ENCODE data around the gene FPR3. TPM values are rescaled to one million over a fixed set of nuclear protein-coding genes. Genes with fewer than 3 reads are reported as not detected.

Gene FPR3
- polyA plus RNA-seq, 1 of the 3 experiments (the other 2 are of a cell fraction) = 0.02 TPM

DNA sequence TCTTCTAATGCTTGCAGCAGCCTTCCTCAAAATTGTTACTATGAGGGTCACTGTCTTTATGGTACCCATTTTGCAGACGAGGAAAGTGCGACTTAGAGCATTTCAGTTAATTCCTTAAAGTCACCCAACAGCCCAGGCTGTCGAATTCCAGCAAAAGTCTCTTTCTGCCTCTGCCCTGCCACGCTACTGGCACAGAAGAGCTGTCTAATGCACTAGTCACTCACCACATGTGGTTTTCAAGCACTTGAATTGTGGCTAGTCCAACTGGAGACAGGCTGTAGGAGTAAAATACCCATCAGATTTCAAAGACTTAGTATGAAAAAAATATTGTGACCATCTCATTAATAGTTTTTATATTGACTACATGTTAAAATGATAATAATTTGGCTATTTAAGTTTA lies 45.0 kb upstream of the FPR3 start (continued):
- TF ChIP-seq SIN3A (IDR thresholded peaks at IDR 0.05; ENCODE audit: borderline replicate concordance, low read depth, low read length) = no peak

DNA sequence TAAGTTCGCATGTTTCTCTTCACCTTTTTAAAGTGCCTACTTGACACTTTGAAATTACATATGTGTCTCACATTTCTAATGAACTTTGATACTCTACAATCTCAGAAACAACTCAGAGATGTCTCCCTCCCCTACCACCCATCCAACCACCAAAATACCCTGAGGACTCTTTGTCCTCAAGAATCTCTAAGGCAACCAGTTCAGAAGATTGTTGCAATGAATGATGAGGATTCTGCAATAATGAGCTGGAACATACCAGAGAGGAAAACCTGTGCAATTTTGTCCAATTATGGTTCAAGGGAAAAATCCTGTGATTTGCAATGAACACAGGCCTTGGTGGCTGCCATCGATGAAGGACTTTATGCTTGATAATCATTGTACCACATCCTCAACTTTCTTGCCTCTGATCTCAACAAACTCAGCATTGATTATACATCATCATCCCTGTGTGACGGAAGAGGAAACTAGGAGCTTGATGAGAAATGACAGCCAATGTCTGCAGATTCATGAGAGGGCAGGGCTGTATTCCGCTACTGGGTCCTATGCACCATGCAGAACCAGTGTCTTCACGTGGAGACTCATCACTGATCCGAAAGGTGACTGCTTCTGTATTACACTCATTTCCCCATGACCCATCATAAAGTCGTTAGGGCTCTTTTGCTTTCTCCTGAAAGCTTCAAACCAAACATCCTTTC lies 44.4 kb upstream of the FPR3 start:
- no peaks in the 10 kb centered on the region for H3F3A ChIP-seq (replicated peaks; ENCODE audit: insufficient read depth)
- TF ChIP-seq ELF1 (IDR thresholded peaks at IDR 0.05) (no peak), MXI1 (IDR thresholded peaks at IDR 0.05; ENCODE audit: low read depth, low read length) (no peak), RCOR1 (IDR thresholded peaks at IDR 0.05; ENCODE audit: low read length) (no peak), POLR2AphosphoS5 (IDR thresholded peaks at IDR 0.05; ENCODE audit: low read depth, low read length) (no peak), TEAD4 (IDR thresholded peaks at IDR 0.05; ENCODE audit: borderline replicate concordance, insufficient read depth) (no peak), RFX5 (IDR thresholded peaks at IDR 0.05; ENCODE audit: low read length) (no peak), CHD2 (IDR thresholded peaks at IDR 0.05; ENCODE audit: low read length, partially characterized antibody) (no peak)
- TF ChIP-seq, protein P1, sequence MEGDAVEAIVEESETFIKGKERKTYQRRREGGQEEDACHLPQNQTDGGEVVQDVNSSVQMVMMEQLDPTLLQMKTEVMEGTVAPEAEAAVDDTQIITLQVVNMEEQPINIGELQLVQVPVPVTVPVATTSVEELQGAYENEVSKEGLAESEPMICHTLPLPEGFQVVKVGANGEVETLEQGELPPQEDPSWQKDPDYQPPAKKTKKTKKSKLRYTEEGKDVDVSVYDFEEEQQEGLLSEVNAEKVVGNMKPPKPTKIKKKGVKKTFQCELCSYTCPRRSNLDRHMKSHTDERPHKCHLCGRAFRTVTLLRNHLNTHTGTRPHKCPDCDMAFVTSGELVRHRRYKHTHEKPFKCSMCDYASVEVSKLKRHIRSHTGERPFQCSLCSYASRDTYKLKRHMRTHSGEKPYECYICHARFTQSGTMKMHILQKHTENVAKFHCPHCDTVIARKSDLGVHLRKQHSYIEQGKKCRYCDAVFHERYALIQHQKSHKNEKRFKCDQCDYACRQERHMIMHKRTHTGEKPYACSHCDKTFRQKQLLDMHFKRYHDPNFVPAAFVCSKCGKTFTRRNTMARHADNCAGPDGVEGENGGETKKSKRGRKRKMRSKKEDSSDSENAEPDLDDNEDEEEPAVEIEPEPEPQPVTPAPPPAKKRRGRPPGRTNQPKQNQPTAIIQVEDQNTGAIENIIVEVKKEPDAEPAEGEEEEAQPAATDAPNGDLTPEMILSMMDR (IDR thresholded peaks at IDR 0.05) = no peak
- TF ChIP-seq, protein P2, sequence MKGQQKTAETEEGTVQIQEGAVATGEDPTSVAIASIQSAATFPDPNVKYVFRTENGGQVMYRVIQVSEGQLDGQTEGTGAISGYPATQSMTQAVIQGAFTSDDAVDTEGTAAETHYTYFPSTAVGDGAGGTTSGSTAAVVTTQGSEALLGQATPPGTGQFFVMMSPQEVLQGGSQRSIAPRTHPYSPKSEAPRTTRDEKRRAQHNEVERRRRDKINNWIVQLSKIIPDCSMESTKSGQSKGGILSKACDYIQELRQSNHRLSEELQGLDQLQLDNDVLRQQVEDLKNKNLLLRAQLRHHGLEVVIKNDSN (IDR thresholded peaks at IDR 0.05; ENCODE audit: borderline replicate concordance, low read depth) = no peak
- H3K27ac ChIP-seq (ENCODE audit: low read depth in 2 of 2, low read length in 1 of 2) = no peak overlapping the region
- no peak for DNase-seq
- H3K27me3 ChIP-seq (ENCODE audit: insufficient read depth) = peaks cover 45% of the 10 kb centered on the region; the same call in 1 of the 2 replicates
- ChIA-PET CTCF (interaction anchor here (0.9 to 1.1 kb wide), 2 partner anchors 14 to 27 kb away, joined by 3 read pairs; no protein-coding TSS in a partner anchor), POLR2A (no interaction called here)
- no peak overlapping the region for H3K4me3 ChIP-seq (ENCODE audit: low read depth in 2 of 2, low read length in 1 of 2)
- no peaks in the 10 kb centered on the region for H3K9me3 ChIP-seq
- H3K36me3 ChIP-seq (replicated peaks in 1 of 2; ENCODE audit: control insufficient read depth in 1 of 2, insufficient read depth in 2 of 2, low read length in 1 of 2) = no peaks in the 10 kb centered on the region
- H4K20me1 ChIP-seq (ENCODE audit: insufficient read depth) = no peaks in the 10 kb centered on the region
- WGBS (ENCODE audit: low lambda C conversion rate) = 4% methylated on average over 7 of the region's 7 CpGs
- no peaks in the 10 kb centered on the region for H3K79me2 ChIP-seq (ENCODE audit: insufficient read depth)
- H2AFZ ChIP-seq (ENCODE audit: low read depth) = no peak overlapping the region
- no peak overlapping the region for H3K9ac ChIP-seq
- H3K4me2 ChIP-seq = no peak overlapping the region
- no peaks in the 10 kb centered on the region for H3K9me2 ChIP-seq
- no peaks in the 10 kb centered on the region for H3K4me1 ChIP-seq (ENCODE audit: control insufficient read depth in 1 of 2, insufficient read depth in 2 of 2, low read depth in 1 of 2, low read length in 1 of 2)

DNA sequence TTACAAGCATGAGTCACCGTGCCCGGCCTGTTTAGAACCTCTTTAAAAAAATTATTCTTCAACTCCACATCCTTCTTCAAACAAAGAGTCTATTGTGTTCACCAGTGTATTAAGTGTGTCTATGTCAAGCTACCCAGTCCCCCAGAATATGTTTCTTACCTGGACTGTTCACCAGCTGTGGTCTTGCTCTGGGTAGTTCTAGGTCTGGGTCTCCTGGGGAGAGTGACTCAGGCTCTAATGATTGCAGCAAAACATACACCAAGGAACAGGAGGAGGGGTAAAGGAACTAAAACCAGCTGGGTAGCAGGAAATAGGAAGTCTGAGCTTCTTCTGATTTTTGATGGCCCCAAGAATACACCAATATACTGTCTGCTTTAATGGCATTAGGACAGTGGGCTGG lies 43.3 kb upstream of the FPR3 start, which contains the start of gene FPR1:
Gene FPR1 (minus strand): TSS at position 224 of the 400 bp plus-strand sequence. CDS start 4,884 bp downstream, outside the sequence.
- H3K9me3 ChIP-seq = no peaks in the 10 kb centered on the region
- no peak within 1 kb of the TSS for H3K4me3 ChIP-seq (ENCODE audit: low read depth in 2 of 2, low read length in 1 of 2)
- H3F3A ChIP-seq (replicated peaks; ENCODE audit: insufficient read depth) = no peaks in the 10 kb centered on the region
- no peak for DNase-seq
- H3K4me2 ChIP-seq = no peak within 1 kb of the TSS
- H3K4me1 ChIP-seq (ENCODE audit: control insufficient read depth in 1 of 2, insufficient read depth in 2 of 2, low read depth in 1 of 2, low read length in 1 of 2) = no peaks in the 10 kb centered on the region
- TF ChIP-seq YY1 (IDR thresholded peaks at IDR 0.05; ENCODE audit: low read depth) (no peak), MEF2A (IDR thresholded peaks at IDR 0.05; ENCODE audit: borderline replicate concordance, low read depth) (no peak), FOXM1 (IDR thresholded peaks at IDR 0.05; ENCODE audit: low read depth) (no peak), RAD21 (IDR thresholded peaks at IDR 0.05; ENCODE audit: low read length) (no peak), NRF1 (IDR thresholded peaks at IDR 0.05; ENCODE audit: low read depth, low read length) (no peak)
- no peaks in the 10 kb centered on the region for H4K20me1 ChIP-seq (ENCODE audit: insufficient read depth)
- H3K36me3 ChIP-seq (replicated peaks in 1 of 2; ENCODE audit: control insufficient read depth in 1 of 2, insufficient read depth in 2 of 2, low read length in 1 of 2) = no peaks in the 10 kb centered on the region
- H2AFZ ChIP-seq (ENCODE audit: low read depth) = peak within 1 kb of the TSS; percentile 36; the same call in 1 of the 2 replicates
- H3K9ac ChIP-seq = no peak within 1 kb of the TSS
- 0% methylated on average over 2 of the region's 2 CpGs for WGBS (ENCODE audit: low lambda C conversion rate)
- POLR2A ChIA-PET = no interaction called here
- peaks cover 50% of the 10 kb centered on the region; the same call in 1 of the 2 replicates for H3K27me3 ChIP-seq (ENCODE audit: insufficient read depth)
- no peak within 1 kb of the TSS for H3K27ac ChIP-seq (ENCODE audit: low read depth in 2 of 2, low read length in 1 of 2)
- CTCF ChIA-PET = no interaction called here
- H3K79me2 ChIP-seq (ENCODE audit: insufficient read depth) = no peaks in the 10 kb centered on the region
- no peaks in the 10 kb centered on the region for H3K9me2 ChIP-seq

Measured in SK-N-SH (cell line).